CD1c-positive myeloid dendritic cell (primary cell): Measurements from ENCODE around the gene ARL6IP1.
"Not testable (repeated sequence)": the region's sequence is repeated elsewhere in the genome, so short reads cannot be mapped to it uniquely, and the experiment has no call there.

Experiments used
- DNase-seq: peaks from one replicate; pipeline ENCODE4 v3.0.0-alpha.2; 2016; ENCODE audit errors: extremely low spot score

Gene ARL6IP1

DNA sequence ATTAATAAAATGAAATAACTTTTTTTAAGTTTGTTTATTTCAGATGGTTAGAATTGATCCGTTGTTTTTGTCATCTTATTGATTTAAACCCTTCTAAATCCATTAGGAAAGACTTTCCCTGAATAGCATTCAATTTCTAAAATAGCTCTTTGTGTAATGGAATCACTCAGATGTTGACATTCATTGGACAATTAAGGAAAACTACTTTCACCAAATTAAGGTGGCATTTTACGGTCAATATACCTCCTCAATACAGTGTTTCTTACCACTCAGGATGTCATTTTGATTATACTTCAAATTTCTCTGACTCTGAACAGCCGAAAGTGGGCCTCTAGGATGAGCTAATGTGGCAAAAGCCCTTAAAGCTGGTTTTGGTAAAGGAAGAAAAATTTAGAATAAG lies 1.8 kb downstream of the ARL6IP1 start:
- no peak for DNase-seq

DNA sequence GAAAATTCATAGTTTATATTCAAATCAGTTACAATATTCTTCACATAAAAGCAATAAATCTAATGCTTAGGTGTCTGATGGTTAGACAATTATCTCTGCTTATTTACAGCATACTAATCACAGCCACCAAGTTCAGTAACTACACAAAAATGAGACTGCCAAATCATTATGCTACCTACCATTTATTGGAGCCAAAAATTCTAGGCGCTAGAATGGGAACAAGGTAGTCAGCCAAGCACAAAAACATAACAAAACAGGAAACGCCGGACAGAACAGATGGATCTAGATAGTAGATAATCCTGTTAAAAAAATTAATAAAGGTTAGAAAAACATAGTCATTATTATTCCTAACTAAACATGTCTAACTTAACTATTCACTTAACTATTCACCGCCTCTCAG lies 3.6 kb downstream of the ARL6IP1 start:
- no peak for DNase-seq

DNA sequence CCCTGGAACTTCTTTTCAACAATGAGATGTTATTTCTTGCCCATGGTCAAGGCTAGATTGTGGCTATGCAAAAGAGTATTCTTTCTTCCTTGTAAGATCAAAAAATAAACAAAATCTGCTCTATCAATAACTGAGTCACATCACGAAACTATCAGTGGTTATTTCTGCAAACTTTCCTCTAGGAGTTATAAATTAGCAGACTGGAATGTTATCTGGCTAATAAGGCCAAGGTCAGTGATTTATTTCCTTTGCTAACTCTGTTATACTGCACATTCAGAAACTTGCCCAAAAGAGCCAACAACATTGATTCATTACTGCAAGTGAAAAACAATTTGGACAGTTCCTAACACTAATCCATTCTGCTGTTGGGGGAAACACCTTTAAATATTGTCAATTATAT lies 5.0 kb downstream of the ARL6IP1 start:
- DNase-seq = no peak

DNA sequence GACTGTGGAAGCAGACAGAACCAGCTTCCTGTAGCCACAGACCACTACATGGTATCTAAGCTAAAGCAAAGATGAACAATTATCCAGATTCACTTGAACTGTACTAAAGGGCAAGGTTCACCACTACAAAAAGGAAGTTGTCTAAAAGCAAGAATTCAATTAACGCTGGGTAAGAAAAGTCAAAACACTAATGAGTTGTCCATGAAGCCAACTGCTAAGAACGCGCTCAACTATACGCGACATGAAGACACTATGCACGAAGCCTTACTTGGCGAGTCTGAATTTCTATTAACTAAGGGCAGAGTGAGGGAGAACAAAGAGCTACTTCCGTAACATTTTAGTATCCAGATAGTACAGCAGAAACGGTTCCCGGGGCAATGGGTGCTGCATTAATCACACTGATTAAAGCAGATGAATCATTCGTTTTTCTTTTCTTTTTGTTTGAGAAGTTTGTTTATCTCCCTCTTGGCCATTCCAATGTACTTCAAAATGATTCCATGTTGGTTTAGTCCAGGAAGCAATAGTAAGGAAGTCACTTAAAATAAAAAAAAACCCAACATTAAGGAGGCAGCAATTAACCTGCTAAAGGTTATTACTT lies 8.4 kb downstream of the ARL6IP1 start:
- no peak for DNase-seq

DNA sequence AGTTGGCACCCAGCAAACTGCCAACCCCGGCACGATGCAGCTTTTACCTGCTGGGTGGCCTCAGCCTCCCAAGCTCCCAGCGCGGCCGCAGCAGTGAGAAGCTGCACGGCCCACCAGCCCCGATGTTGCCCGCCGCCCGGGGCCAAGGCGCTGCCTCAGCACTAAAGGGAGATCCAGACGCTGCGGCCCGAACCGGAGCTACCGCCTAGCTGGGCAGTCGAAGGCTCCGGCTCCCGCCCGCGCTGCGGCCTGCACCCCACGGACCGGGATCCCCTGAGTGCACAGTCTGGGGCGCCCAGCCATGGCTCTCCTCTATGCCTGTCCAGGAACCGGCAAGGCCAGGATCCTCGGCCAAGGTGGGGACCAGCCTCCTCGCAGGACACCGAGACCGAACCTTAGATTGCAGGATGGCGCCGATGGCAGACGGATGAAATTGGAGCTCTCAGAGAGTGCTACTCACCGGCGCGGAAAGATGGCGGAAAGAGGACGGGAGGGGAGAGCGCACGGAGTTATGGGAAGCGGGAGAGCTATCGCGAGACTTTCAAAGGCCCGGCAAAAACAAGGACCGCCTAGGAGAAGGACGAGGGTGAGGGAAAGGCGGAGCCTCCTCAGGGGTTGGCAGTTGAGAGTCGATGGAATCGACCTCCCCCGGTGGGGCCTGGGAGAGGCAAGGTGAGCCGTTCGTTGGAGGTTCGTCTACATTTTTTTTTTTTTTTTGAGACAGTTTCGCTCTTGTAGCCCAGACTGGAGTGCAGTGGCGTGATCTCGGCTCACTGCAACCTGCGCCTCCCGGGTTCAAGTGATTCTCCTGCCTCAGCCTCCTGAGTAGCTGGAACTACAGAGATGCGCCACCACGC lies 11.3 kb downstream of the ARL6IP1 start, which contains the start of gene RPS15A:
TSS of gene RPS15A (minus strand) at position 485 of the 857 bp plus-strand sequence. CDS start 1,221 bp downstream, outside the sequence.
- DNase-seq = peak; percentile 97

DNA sequence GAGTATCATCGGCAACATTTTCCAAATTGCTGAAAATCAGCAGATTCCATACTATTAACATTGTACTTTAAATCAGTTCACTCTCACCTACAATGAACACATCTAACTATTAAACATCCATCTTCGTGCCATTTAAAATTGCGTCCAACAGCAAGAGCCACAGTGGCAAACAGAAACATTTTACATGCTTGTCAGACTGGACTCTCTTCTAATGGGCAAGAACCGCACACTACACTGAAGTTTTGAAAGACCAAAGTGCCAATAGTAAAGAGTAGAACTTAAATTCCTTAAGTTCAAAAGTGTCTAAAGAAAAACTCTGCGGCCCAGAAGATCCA lies 11.9 kb downstream of the ARL6IP1 start:
- DNase-seq = no peak

DNA sequence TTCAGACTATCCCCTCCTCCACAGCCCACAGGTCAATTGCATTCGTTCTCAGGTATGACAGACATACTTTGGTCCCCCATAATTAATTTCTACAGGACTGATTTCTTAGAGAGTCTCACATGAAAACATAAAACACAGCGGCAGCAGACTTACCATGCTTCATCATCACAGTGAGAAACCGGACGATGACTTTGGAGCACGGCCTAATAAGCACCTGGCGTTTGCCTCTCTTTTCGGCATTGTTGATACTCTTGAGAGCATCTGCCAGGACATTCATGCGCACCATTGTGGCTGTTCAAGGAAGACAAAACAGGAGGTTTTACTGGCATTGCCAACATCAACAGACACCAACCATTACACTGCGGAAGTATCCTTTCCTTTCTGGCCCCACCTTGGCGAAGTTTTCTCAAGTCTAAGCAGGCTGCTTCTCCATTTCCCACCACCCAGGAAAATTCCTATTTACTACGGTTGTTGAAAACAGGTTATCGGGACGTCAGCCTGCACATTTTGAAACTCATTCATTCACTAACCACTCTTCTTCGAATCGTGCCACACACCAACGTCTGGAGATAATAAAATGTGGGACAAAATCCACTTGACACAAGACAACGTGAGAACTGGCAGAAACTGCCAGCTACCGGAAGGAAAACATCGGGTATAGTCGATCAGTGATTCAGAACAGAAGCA lies 12.4 kb downstream of the ARL6IP1 start:
- DNase-seq = peak; percentile 13

DNA sequence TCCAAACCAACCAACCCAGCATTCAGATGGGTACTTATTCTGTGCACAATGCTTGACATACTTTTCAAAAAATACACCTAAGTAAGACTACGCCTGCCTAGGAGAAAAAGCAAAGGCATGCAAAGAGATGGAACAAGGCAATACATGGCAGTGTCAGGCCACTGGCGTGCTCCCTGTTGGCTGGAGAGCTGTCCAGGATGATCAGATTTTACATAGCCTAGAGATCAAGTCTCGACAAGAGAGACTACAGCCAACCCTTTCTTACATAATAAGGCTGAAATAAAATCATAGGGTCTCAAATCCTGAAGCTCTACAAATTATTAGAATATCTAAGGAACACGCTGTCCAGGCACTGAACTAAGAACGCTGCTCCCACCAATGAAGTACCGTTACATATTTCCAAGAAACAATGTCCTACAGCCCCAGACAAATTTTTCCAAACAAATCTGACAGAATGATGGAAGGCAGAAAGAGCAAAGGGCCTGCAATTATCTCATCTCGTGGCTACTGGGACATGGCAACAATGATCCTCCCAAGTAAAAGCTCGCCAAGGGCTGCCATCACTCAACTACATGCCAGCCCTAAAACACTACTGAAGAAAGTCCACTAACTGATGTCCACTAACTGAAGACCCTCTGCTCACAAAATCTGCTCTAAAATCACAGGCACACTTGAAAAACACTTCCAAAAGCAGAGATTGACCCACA lies 16.3 kb downstream of the ARL6IP1 start:
- no peak for DNase-seq

DNA sequence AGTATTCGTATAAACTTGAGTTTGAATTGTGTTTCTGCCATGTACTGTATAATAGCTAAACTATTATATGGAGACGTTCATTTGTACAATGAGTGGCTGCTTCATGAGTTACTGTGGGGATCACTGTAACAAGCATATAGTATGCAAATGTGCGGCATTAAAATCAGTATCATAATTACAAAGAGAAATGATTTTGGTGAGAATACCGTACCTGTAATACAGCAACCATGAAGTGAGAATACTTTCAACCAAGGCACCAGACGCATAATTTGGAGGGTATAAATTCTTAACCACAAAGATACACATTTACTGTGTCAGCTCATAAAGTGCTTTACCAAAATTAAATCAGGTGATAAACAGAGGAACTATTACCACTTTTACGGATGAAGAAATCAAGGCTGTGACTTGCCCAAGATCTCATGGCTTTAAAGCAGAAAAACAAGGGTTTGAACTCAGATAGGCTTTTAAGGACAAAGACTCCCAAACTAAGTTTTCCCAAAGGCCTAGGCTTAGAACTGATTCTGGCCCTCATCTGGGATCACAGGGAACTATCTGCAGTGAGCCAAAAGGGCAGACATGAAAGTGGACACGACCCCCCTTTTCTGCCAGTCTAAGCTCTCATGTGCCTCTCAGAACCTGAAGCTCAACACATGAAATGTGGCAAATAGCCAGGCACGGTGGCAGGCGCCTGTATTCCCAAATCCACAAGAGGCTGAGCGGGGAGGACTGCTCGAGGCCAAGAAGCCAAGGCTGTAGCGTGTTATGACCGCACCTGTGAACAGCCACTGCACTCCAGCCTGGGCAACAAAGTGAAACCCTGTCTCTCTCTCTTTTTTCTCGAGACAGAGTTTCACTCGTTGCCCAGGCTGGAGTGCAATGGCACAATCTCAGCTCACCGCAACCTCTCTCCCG lies 17.7 kb downstream of the ARL6IP1 start:
- no peak for DNase-seq

DNA sequence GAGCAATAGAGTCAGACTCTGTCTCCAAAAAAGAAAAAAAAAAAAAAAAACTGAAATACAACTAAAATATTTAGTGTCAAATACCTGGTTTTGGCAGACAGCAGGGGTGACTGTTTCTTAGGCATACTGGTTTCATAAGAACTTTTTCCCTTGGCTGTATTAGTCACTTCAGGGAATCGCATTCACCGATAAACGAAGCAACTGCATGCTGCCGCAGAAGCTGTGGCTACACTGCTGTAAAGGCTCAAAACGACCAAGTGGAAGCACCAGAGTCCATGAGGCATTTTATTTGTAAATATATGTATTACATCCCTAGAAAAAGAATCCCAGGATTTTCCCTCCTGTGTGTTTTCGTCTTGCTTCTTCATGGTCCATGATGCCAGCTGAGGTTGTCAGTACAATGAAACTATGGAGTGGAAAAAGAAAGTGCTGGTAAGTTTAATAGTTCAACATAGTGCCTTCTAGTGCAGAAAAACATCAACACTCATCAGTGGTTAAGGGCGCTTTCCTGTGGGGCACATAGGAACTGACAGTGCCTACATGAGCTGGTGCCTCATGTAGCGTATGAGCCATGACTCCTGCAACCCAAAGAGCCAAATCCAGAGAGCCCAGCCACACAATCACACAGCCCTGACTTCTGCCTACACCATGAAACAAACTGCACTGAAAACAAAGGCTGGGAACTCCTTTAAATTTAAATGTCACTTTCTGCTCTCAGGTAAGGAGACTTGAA lies 18.5 kb downstream of the ARL6IP1 start:
- DNase-seq = no peak

DNA sequence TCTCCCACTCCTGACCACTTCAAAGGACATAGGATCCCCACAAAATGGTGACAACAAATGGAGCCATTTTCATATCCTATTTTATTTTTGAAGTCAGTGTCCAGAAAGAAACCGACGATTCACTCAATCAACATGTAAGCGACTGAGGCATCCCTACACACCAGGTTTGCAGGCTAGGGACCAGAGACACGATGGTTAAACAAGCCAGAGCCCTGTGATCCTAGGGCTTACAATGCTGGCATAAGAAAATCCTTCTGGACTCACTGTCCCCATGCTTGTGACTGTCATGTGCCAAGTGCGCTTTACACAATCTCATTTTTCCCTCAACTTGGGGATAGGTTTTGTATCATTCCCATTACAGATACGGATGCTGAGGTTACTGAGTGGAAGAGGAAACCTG lies 20.1 kb downstream of the ARL6IP1 start:
- not testable (repeated sequence) for DNase-seq

DNA sequence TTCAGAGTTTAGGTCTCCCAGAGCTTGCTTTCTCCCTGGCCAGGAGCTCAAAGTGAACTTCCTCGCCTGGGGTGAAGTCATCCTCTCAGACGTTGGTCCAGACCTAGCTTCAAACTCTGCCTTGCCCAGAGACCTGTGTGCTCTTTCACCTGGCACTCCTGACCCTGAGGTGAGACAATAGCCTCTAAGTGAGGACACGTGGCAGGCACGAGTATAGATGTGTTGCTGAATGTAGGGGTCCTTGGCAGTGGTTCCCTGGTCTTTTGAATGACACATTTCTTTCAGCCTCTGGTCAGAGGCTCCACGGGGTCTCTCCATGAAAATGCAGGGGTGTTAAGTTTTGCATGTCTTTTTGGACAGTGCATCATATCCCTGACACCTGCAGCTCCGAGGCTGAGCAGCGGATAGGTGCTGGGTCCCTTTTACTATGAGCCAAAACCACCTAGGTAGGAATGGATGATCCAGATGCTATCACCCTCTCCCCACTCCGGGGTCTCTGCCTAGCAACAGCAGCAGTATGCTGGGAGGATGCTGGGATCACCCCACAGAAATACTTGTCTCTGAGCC lies 20.8 kb downstream of the ARL6IP1 start:
- not testable (repeated sequence) for DNase-seq

DNA sequence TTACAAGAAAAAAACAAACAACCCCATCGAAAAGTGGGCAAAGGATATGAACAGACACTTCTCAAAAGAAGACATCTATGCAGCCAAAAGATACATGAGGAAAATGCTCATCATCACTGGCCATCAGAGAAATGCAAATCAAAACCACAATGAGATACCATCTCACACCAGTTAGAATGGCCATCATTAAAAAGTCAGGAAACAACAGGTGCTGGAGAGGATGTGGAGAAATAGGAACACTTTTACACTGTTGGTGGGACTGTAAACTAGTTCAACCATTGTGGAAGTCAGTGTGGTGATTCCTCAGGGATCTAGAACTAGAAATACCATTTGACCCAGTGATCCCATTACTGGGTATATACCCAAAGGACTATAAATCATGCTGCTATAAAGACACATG lies 23.7 kb downstream of the ARL6IP1 start:
- DNase-seq = not testable (repeated sequence)

DNA sequence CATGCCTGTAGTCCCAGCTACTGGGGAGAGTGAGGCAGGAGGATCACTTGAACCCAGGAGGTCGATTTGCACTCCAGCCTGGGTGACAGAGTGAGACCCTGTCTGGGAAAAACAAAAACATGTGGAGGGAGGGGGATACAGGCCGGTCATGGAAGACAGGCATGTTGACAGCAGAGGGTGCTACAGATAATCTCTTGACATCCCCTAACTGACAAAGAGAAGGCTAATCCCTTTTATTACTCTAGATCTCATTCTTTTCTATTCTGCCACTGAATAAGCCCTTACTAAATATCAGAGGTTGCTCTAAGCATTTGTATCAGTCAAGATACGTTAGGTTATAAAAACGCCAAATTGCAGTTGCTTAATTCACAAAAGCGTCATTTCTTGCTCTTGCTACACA lies 25.0 kb downstream of the ARL6IP1 start:
- not testable (repeated sequence) for DNase-seq

DNA sequence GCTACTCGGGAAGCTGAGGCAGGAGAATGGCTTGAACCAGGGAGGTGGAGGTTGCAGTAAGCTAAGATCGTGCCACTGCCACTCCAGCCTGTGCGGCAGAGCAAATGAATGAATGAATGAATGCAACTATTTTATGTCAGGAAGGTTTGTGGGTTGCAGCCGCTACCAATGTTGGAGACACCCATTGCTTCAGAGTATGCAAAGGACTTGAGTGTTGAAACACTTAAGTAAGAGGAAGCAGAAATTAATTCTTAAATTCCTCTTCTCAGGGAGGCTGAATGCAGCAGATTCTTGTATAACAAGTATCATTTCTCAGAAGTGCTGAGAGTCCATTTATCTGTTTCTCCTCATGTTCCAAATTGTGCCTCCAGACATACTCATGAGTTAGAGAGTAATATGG lies 26.7 kb downstream of the ARL6IP1 start:
- DNase-seq = peak; percentile 26

DNA sequence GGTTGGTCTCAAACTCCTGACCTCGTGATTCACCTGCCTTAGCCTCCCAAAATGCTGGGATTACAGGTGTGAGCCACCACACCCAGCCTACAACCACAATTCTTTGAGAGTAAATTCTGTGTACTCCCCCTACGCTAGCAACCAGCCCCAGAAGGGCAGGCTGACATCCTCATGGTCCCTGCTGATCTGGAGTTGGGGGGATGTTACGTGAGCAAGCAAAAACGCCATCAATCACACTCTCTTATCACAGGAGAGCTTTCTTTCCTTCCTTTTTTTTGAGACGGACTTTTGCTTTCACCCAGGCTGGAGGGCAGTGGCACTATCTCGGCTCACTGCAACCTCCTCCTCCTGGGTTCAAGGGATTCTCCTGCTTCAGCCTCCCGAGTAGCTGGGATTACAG lies 29.2 kb downstream of the ARL6IP1 start:
- DNase-seq = not testable (repeated sequence)

DNA sequence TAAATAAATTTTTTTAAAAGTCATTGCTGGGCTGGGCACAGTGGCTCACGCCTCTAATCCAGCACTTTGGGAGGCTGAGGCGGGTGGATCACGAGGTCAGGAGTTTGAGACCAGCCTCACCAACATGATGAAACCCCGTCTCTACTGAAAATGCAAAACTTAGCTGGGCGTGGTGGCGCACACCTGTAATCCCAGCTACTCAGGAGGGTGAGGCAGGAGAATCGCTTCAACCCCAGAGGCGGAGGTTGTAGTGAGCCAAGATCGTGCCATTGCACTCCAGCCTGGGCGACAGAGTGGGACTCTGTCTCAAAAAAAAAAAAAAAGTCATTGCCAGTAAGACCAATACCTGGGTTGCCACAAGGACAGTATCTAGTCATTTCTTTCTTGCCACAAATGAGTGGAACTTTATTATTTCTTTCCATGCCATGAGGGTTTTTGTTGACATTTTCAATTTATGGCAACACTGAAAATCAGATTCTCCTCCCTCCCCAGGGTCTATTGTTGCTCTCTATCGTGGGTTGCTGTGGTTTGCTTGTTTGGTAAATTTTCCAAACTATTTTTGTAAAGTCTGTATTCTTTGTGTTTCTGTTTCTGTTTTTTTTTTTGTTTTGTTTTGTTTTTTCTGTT lies 30.9 kb downstream of the ARL6IP1 start:
- not testable (repeated sequence) for DNase-seq

DNA sequence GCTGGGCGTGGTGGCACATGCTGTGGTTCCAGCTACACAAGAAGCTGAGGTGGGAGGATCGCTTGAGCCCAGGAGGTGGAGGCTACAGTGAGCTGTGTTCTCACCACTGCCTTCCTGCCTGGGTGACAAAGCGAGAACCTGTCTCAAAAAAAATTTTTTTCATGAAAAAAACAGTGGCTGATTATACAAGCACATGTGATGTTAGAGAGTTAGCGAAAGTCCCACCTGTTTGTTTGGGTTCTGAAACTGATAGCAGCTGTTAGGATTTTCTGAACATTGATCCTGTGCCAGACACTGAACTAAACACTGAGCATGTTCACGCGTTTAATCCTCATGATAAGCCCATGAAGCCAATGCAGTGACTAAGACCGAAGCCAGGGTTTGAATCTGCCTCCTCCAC lies 34.1 kb downstream of the ARL6IP1 start:
- not testable (repeated sequence) for DNase-seq

DNA sequence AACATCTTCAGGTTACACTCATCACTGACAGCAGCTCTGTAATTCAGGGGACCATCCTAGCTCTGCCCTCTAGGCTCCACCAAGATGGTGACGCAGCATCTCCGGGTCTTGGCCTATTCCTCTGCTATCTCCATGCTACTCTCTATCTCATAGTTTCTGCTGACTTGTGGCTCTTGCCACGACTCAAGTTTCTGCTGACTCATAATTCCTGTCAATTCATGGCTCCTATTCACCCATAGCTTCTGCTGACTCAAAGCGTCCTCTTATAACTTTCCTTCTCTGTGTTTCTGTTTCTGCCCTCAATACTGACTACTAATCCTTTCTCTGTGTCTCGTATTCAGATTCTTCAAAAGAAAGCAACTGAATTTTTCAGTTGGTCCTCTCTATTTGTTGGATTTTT lies 38.6 kb downstream of the ARL6IP1 start:
- DNase-seq = not testable (repeated sequence)
